Karpas-422 (cell line): Measurements from ENCODE around the gene P3H3. TPM values are rescaled to one million over a fixed set of nuclear protein-coding genes. Genes with fewer than 3 reads are reported as not detected.
A peak's percentile ranks its signal among the peaks of the same experiment; 100 is the strongest.

ENCODE experiments used
- DNase-seq: peaks from one replicate; pipeline ENCODE4 v3.0.0-alpha.2; 2015
- H2AFZ ChIP-seq: fragments of 200-600 bp; sonication (generic); 2 replicates; pipeline ENCODE4 v1.6.1; 2014; ENCODE audit warnings: antibody characterized with exemption, low read length, mixed read lengths
- H3K27ac ChIP-seq: fragments of 200-600 bp; sonication (generic); 2 replicates; pipeline ENCODE4 v1.5.1; 2014; ENCODE audit warnings: mild to moderate bottlenecking, low read length, moderate library complexity
- H3K27me3 ChIP-seq: fragments of 200-600 bp; sonication (generic); 2 replicates; pipeline ENCODE4 v1.6.1; 2014; ENCODE audit warnings: low read length, mixed read lengths
- H3K36me3 ChIP-seq: fragments of 200-600 bp; sonication (generic); 2 replicates; pipeline ENCODE4 v1.6.1; 2014; ENCODE audit warnings: low read length, mixed read lengths; ENCODE audit not compliant: insufficient read depth
- H3K4me1 ChIP-seq: fragments of 200-600 bp; sonication (generic); 2 replicates; pipeline ENCODE4 v1.6.1; 2014; ENCODE audit warnings: mild to moderate bottlenecking, low read length, mixed read lengths
- H3K4me2 ChIP-seq: fragments of 200-600 bp; sonication (generic); 2 replicates; pipeline ENCODE4 v1.6.1; 2014; ENCODE audit warnings: low read length, low read depth, mild to moderate bottlenecking; ENCODE audit not compliant: poor library complexity, severe bottlenecking
- H3K4me3 ChIP-seq: fragments of 200-600 bp; sonication (generic); 2 replicates; pipeline ENCODE4 v1.5.1; 2014; ENCODE audit warnings: mild to moderate bottlenecking, antibody characterized with exemption, low read length, mixed read lengths
- H3K79me2 ChIP-seq: fragments of 200-600 bp; sonication (generic); 2 replicates; pipeline ENCODE4 v1.6.1; 2014; ENCODE audit warnings: mild to moderate bottlenecking, low read length, mixed read lengths
- H3K9ac ChIP-seq: fragments of 200-600 bp; sonication (generic); 2 replicates; pipeline ENCODE4 v1.6.0; 2014; ENCODE audit warnings: low read length
- H3K9me2 ChIP-seq: fragments of 200-600 bp; sonication (generic), shearing (Covaris generic); replicated peaks from 2 replicates; pipeline ENCODE4 v1.6.0; 2014; ENCODE audit warnings: mild to moderate bottlenecking, low read length, moderate library complexity; ENCODE audit not compliant: insufficient read depth
- H3K9me3 ChIP-seq: fragments of 300-700, 200-600 bp; sonication (generic); 2 replicates; pipeline ENCODE4 v1.6.1; 2014; ENCODE audit warnings: low read length, mixed read lengths
- H4K20me1 ChIP-seq: fragments of 200-600 bp; sonication (generic); 2 replicates; pipeline ENCODE4 v1.6.1; 2014; ENCODE audit warnings: mild to moderate bottlenecking, antibody characterized with exemption, low read length, low read depth; ENCODE audit not compliant: insufficient read depth
- total RNA-seq: library from RNA; depleted of rRNA; stranded (reverse); fragments of >200 nt; shearing (Covaris generic); gene quantifications from 2 replicates; pipeline ENCODE4 v1.2.3, GENCODE V29; 2014; ENCODE audit warnings: low replicate concordance

Gene P3H3
- total RNA-seq, 1 experiment from 2014 or later = 3.1 TPM

DNA sequence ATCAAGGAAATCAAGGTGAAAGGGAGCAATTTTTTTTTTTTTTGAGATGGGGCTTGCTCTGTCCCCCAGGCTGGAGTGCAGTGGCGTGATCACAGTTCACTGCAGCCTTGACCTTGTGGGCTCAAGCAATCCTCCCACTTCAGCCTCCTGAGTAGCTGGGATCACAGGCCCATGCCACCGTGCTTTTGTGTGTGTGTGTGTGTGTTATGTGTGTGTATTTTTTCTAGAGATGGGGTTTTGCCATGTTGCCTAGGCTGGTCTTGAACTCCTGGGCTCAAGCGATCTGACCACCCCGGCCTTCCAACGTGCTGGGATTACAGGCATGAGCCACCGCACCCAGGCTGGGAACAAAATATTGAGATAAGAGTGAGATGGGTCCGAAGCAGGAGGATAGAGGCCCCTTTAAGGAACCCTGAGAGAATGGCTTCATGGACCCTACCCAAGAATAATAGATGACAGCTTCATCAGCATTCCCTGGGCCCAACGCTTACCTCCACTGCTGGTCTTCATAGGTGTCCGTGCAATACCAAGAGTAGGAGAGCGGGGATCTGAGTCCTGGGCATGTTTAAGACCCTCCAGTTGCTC is 21.9 kb downstream of the P3H3 start:
- Histone ChIP-seq H4K20me1 (peaks cover 6% of the 10 kb centered on the region; the same call in 1 of the 2 replicates), H2AFZ (no peak overlapping the region), H3K79me2 (peaks cover 49% of the 10 kb centered on the region), H3K9me2 (no peaks in the 10 kb centered on the region), H3K27ac (peak overlapping the region; percentile 86), H3K4me2 (peak overlapping the region; percentile 89), H3K4me1 (peaks cover 51% of the 10 kb centered on the region), H3K9me3 (no peaks in the 10 kb centered on the region), H3K9ac (peak overlapping the region; percentile 88), H3K36me3 (peaks cover 11% of the 10 kb centered on the region), H3K27me3 (no peaks in the 10 kb centered on the region), H3K4me3 (peak overlapping the region; percentile 88)
- DNase-seq = no peak

DNA sequence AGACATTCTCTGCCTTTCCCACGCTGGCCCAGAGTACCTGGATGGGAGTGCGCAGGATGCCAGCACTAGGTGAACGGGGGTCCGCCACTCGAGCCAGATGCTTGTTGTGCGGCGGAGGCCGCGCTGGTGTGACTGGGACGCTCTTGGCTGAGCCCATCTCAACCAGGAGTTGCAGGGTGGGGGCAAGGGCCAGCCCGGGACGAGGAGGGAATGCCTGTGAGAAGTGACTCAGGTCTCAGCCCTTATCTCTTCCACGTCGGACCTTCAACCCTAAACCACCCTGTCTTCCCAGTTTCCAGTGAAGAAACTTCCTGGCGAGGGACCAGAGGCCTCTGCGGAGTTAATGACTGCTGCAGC is 22.6 kb downstream of the P3H3 start:
- H3K36me3 ChIP-seq = peaks cover 13% of the 10 kb centered on the region
- peak; percentile 57 for DNase-seq
- peak overlapping the region; percentile 89 for H3K4me2 ChIP-seq
- H3K9me3 ChIP-seq = no peaks in the 10 kb centered on the region
- H3K9me2 ChIP-seq = no peaks in the 10 kb centered on the region
- H3K79me2 ChIP-seq = peaks cover 52% of the 10 kb centered on the region
- peak overlapping the region; percentile 88 for H3K4me3 ChIP-seq
- H2AFZ ChIP-seq = no peak overlapping the region
- H3K27me3 ChIP-seq = no peaks in the 10 kb centered on the region
- peaks cover 6% of the 10 kb centered on the region; the same call in 1 of the 2 replicates for H4K20me1 ChIP-seq
- peaks cover 51% of the 10 kb centered on the region for H3K4me1 ChIP-seq
- H3K9ac ChIP-seq = peak overlapping the region; percentile 88
- H3K27ac ChIP-seq = peak overlapping the region; percentile 86

DNA sequence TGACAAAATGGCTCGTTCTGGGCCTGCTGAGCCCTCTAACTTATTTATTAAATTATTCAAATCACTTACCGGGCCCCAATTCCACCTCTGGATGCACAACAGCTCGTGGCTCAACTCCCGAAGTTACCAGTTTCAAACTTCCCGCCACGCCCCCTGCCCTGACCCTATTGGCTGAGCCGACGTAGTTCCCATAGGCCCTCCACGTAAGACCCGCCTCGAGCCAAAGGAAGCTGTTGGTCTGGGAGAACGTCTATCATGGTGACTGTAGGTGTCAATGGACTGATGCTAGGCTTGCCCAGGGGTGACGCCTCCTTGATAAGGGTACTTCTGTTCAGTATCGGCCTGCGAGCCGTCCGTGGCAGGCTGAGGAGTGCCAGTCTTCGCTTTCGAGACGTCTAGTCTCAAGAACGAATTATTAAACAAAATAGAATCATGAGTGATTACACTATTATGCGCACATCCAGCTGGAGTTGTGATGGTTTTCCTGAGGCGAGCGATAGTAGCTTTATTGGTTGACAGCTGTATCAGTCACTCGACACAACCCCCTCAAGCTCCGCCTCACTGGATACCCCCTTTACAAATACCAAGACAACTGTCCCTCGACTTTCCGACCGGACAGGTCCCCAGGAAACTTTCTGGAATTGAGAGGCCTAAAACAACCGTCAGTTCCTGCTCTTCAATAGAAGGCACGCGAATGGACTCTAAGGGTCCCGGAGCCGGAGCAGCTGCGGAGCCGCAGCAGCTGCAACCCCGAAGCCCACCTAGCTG is 23.1 kb downstream of the P3H3 start, which contains the start of gene CDCA3:
CDCA3 (minus strand) TSS at position 134 of the 768 bp plus-strand sequence. CDS start 334 bp downstream, outside the sequence.
- peak within 1 kb of the TSS; percentile 88 for H3K9ac ChIP-seq
- H4K20me1 ChIP-seq = peaks cover 6% of the 10 kb centered on the region; the same call in 1 of the 2 replicates
- H3K4me1 ChIP-seq = peaks cover 51% of the 10 kb centered on the region
- H2AFZ ChIP-seq = peak within 1 kb of the TSS; percentile 6; the same call in 1 of the 2 replicates
- no peaks in the 10 kb centered on the region for H3K9me2 ChIP-seq
- peaks cover 52% of the 10 kb centered on the region for H3K79me2 ChIP-seq
- DNase-seq = peak; percentile 99
- H3K27ac ChIP-seq = peak within 1 kb of the TSS; percentile 86
- no peaks in the 10 kb centered on the region for H3K9me3 ChIP-seq
- peaks cover 15% of the 10 kb centered on the region for H3K36me3 ChIP-seq
- no peaks in the 10 kb centered on the region for H3K27me3 ChIP-seq
- peak within 1 kb of the TSS; percentile 88 for H3K4me3 ChIP-seq
- H3K4me2 ChIP-seq = peak within 1 kb of the TSS; percentile 89

DNA sequence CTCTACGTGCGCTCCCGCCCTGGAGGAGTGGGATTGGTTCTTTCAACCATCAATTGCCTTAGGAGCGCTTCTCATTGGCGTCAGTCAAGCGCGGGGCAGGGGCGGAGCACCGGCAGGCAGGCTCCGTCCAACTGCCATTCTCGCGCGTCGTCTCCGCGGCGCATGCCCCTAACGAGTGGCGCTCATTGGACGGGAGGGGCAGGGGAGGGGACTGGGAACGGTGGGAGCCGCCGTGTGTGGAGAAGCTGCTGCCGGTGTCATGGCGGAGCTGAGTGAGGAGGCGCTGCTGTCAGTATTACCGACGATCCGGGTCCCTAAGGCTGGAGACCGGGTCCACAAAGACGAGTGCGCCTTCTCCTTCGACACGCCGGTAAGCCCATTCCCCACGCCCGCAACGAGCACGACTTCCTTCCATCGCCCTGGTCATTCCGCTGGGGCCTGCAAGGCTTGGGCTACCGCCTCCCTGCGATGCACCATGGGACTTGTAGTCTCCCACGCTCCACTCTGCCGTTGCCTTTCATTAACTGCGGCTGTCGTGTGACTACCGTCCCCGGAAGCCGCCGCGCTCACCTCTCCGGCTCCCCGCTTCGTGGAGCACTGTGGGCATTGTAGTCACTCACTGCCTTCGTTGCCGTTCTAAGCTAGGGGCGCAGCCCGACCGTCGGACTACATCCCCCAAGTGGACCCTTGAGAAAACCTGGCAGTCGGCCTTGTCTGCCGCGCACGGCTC is 23.9 kb downstream of the P3H3 start, which contains the start of gene USP5:
USP5 (plus strand) TSS at position 230 of the 730 bp plus-strand sequence; CDS start at position 260, 30 bp downstream.
- peak within 1 kb of the TSS; percentile 6; the same call in 1 of the 2 replicates for H2AFZ ChIP-seq
- H3K36me3 ChIP-seq = peaks cover 15% of the 10 kb centered on the region
- H3K27me3 ChIP-seq = no peaks in the 10 kb centered on the region
- DNase-seq = peak; percentile 99
- peak within 1 kb of the TSS; percentile 89 for H3K4me2 ChIP-seq
- peak within 1 kb of the TSS; percentile 86 for H3K27ac ChIP-seq
- no peaks in the 10 kb centered on the region for H3K9me3 ChIP-seq
- H3K4me3 ChIP-seq = peak within 1 kb of the TSS; percentile 90
- peaks cover 46% of the 10 kb centered on the region for H3K4me1 ChIP-seq
- H3K9ac ChIP-seq = peak within 1 kb of the TSS; percentile 88
- peaks cover 6% of the 10 kb centered on the region; the same call in 1 of the 2 replicates for H4K20me1 ChIP-seq
- peaks cover 52% of the 10 kb centered on the region for H3K79me2 ChIP-seq
- H3K9me2 ChIP-seq = no peaks in the 10 kb centered on the region

DNA sequence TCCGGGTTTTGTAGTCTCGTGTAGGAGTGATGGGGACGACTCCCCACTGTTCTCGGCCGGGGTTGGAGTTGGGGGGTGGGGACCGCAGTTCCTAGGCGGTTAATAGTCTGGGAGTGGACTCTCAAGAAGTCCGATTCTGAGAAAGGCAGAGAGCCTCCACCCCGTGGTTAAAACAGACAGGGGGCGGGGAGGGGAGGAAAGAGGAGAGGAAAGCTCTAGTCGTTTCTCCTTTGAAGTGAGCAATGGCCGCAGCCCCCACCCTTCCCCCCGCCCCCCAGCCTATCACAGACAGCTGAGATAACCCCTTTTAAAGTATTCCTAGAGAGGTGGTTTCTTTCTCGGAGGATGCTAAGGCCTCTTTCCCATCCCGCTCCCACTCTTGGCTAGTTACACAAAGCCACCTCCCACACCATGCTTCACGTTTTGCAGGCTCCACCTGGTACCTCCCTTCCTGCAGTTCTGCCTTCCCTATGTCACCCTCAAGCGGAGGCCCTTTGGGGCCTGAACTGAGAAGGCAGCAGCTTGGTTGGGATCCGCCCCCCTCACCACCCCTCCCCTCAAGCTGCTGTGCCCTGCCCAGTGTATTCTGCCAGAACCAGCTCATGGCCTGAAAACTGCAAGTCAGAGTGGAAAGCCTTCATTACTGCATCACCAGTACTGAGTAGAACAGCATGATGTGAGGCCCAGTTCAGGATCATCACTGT is 24.6 kb downstream of the P3H3 start:
- H3K27ac ChIP-seq = peak overlapping the region; percentile 58
- peak overlapping the region; percentile 82 for H3K4me2 ChIP-seq
- H3K9me2 ChIP-seq = no peaks in the 10 kb centered on the region
- peaks cover 52% of the 10 kb centered on the region for H3K79me2 ChIP-seq
- DNase-seq = peak; percentile 80
- H3K27me3 ChIP-seq = no peaks in the 10 kb centered on the region
- no peaks in the 10 kb centered on the region for H3K9me3 ChIP-seq
- H3K4me3 ChIP-seq = peak overlapping the region; percentile 90
- no peak overlapping the region for H2AFZ ChIP-seq
- H3K4me1 ChIP-seq = peaks cover 40% of the 10 kb centered on the region
- H4K20me1 ChIP-seq = peaks cover 6% of the 10 kb centered on the region; the same call in 1 of the 2 replicates
- H3K9ac ChIP-seq = peak overlapping the region; percentile 76
- H3K36me3 ChIP-seq = peaks cover 20% of the 10 kb centered on the region

DNA sequence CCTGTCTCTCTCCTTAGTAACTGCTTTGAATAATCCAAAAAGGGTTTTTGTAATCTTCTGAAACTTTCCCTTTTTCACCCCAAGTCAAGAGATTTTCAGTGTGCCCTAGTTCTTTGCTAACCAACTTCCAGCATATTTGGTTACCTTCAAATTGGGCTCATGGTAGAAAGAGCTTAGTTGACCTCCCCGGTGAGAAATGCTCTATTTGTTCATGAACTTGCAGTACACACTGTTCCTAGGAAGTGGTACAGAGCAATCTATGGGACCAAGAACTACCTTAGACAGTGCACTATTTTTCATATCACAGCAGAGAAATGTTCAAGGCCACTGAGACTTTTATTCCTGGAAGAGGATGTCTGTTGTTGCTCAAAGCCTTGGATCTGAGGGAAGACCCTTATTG is 25.4 kb downstream of the P3H3 start:
- DNase-seq = no peak
- peak overlapping the region; percentile 90 for H3K4me3 ChIP-seq
- H3K36me3 ChIP-seq = peaks cover 20% of the 10 kb centered on the region
- peak overlapping the region; percentile 58 for H3K27ac ChIP-seq
- H3K27me3 ChIP-seq = no peaks in the 10 kb centered on the region
- H3K4me1 ChIP-seq = peaks cover 37% of the 10 kb centered on the region
- H3K9me2 ChIP-seq = no peaks in the 10 kb centered on the region
- H2AFZ ChIP-seq = no peak overlapping the region
- peak overlapping the region; percentile 82 for H3K4me2 ChIP-seq
- peaks cover 49% of the 10 kb centered on the region for H3K79me2 ChIP-seq
- H3K9ac ChIP-seq = peak overlapping the region; percentile 76
- H3K9me3 ChIP-seq = no peaks in the 10 kb centered on the region
- peaks cover 6% of the 10 kb centered on the region; the same call in 1 of the 2 replicates for H4K20me1 ChIP-seq

DNA sequence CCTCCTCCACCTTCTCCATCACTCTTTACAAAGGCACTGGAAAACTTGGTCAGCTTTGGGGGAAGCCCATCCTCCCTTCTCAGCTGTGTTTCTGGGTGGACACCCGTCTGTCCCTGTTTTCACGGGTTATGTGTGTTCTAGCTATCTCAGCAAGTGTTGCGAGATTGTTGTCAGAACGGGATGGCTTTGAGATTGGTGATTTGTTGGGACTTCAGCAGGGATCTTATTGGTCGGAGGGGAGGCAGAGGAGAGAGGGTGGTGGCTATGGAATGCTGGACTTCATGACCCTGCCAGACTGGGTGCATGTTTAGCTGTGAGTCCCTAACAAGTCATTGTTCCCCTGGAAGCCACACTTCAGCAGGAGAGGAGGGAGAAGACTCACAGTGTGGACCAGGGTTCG is 25.8 kb downstream of the P3H3 start:
- no peak overlapping the region for H2AFZ ChIP-seq
- no peaks in the 10 kb centered on the region for H3K27me3 ChIP-seq
- H3K9ac ChIP-seq = peak overlapping the region; percentile 76
- peaks cover 46% of the 10 kb centered on the region for H3K79me2 ChIP-seq
- no peaks in the 10 kb centered on the region for H3K9me3 ChIP-seq
- H3K4me3 ChIP-seq = peak overlapping the region; percentile 90; the same call in 1 of the 2 replicates
- peaks cover 6% of the 10 kb centered on the region; the same call in 1 of the 2 replicates for H4K20me1 ChIP-seq
- no peaks in the 10 kb centered on the region for H3K9me2 ChIP-seq
- DNase-seq = no peak
- H3K4me2 ChIP-seq = peak overlapping the region; percentile 82
- peak overlapping the region; percentile 58; the same call in 1 of the 2 replicates for H3K27ac ChIP-seq
- peaks cover 33% of the 10 kb centered on the region for H3K4me1 ChIP-seq
- peaks cover 19% of the 10 kb centered on the region for H3K36me3 ChIP-seq
